ENCODE data around the gene RAE1.

RAE1 gene

GRCh38 chr20:57351042-57351783 is at the start of gene RAE1:
Gene RAE1, plus strand, starts transcription at chr20:57351255. Its CDS starts 2,784 bp downstream, at chr20:57354039.
- DNase-seq (ENCODE audit: low spot score), result peak; percentile 92

- DNase-seq (ENCODE audit: low spot score), result no peak
These were observed 44.3 kb upstream of the RAE1 start for GRCh38 chr20:57306747-57307146.

- DNase-seq (ENCODE audit: low spot score), result no peak
These were observed 42.4 kb upstream of the RAE1 start for GRCh38 chr20:57308451-57309271.

- DNase-seq (ENCODE audit: low spot score), result no peak
These were observed 41.4 kb upstream of the RAE1 start for GRCh38 chr20:57309544-57310115.

GRCh38 chr20:57310821-57311514 is 40.1 kb upstream of the RAE1 start:
- DNase-seq (ENCODE audit: low spot score), result no peak

- no peak for DNase-seq (ENCODE audit: low spot score)
These were observed 38.9 kb upstream of the RAE1 start for GRCh38 chr20:57312138-57312537.

GRCh38 chr20:57313230-57313629 is 37.8 kb upstream of the RAE1 start:
- no peak for DNase-seq (ENCODE audit: low spot score)

- no peak for DNase-seq (ENCODE audit: low spot score)
These were observed 37.1 kb upstream of the RAE1 start for GRCh38 chr20:57313951-57314350.

- no peak for DNase-seq (ENCODE audit: low spot score)
These were observed 35.7 kb upstream of the RAE1 start for GRCh38 chr20:57315083-57315975.

- DNase-seq (ENCODE audit: low spot score), result no peak
These were observed 35.0 kb upstream of the RAE1 start for GRCh38 chr20:57315976-57316480.

GRCh38 chr20:57316795-57317201 is 34.3 kb upstream of the RAE1 start:
- DNase-seq (ENCODE audit: low spot score), result no peak

GRCh38 chr20:57317316-57317788 is 33.7 kb upstream of the RAE1 start:
- DNase-seq (ENCODE audit: low spot score), result no peak

GRCh38 chr20:57317789-57318371 is 33.2 kb upstream of the RAE1 start:
- no peak for DNase-seq (ENCODE audit: low spot score)

GRCh38 chr20:57319584-57319983 is 31.5 kb upstream of the RAE1 start:
- no peak for DNase-seq (ENCODE audit: low spot score)

- no peak for DNase-seq (ENCODE audit: low spot score)
These were observed 30.7 kb upstream of the RAE1 start for GRCh38 chr20:57320358-57320757.

GRCh38 chr20:57321142-57321541 is 29.9 kb upstream of the RAE1 start:
- no peak for DNase-seq (ENCODE audit: low spot score)

- DNase-seq (ENCODE audit: low spot score), result no peak
These were observed 28.6 kb upstream of the RAE1 start for GRCh38 chr20:57322476-57322875.

- DNase-seq (ENCODE audit: low spot score), result no peak
These were observed 28.0 kb upstream of the RAE1 start for GRCh38 chr20:57323034-57323433.

- DNase-seq (ENCODE audit: low spot score), result no peak
These were observed 25.3 kb upstream of the RAE1 start for GRCh38 chr20:57325632-57326356.

Measured in activated CD4-positive, alpha-beta T cell treated with anti-CD3 and anti-CD28 coated beads, Interleukin-2, Interleukin-4, amounts not matched to agents 100 ng/mL and 50 ng/mL, durations not matched to agents 16 hours and 8 hours (primary cell).